ENCODE measurements around the gene NDST1.

NDST1 gene

DNA sequence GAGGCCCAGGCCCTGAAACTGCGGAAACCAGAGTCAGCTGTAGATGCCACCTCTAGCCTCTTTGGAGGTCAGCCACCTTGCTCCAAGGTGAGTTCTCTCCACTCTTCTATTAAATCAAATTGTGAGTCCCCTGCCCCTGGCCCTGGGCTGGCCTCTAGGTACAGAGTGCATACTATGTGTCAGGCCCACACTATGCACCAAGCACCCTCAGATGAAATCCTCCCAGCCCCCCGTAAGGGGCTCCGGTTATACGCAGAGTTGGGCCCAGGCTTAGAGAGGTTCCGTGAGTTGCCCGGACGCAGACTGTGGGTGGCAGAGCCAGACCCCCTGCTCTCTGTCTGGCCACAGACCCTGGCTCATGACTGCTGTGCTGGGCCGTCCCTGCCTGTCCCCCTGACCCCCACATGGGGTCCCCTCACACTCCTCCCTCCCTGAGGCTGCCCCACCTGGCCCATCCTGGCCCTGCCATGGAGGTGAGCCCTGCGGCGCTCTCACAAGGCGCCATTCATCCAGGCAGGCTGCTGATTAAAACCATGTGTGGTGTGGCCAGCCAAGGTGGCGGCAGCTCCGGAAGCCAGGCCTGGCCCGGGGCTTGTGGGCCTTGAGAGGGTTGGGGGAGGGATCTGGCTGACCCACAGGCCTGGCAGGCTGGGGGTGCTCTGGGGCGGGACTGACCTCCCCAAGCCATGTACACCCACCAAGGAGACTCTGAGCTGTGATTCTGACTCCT is 67.1 kb downstream of the NDST1 start:
- no peak for DNase-seq

DNA sequence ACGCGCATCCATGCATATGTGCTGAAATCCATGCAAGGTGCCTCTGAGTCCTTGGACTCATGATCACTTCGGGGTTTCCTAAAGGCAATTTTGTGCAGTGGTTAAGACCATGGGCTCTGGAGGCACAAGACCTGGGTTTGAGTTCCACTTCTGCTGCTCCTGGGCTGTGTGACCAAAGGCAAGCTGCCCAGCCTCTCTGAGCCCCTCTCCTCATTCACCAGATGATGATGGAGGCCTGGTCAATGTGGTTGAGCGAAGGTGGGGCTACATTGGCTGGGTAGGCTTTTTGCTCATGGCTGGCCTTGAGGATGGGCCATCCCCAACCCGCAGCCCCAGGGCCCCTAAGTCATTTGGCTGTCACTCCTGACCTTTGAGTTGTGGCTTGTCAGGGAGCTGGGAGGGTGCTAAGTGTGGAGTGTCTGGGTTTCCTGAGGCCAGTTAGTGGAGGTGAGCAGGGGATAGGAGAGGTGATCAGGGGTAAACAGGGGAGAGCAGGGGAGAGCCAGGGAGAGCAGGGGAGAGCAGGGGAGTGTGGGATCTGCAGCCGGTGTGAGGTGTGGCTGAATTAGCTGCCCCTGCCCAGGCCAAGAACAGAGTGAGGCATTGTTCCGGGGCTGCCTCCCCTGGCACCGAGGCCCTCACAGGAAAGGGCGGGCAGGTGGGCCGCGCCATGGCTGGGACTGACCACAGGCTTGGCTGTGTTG is 68.0 kb downstream of the NDST1 start:
- no peak for DNase-seq

DNA sequence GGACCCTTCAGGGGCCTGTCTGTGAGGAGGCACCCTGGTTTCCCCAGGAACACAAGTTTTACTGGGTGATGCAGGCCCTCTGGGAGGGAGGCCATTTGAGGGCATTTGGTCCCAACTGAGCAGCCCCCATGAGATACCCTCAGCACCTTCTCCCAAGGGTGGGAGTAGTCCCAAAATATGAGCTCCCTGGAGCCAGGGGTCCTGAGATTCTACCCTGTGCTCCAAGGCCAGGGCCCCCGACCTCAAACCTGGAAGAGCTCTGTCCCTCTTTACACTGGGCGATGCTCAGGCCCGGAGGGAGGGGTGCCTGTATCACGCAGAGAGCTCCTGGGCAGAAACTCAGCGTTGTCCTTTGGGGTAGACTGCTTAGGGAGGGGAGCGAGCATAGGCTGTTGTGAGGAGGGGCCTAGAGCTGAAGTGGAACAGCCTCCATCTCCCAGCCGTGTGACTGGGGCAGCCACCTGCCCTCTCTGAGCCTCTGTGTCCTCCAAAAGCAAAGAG is 68.6 kb downstream of the NDST1 start:
- no peak for DNase-seq

DNA sequence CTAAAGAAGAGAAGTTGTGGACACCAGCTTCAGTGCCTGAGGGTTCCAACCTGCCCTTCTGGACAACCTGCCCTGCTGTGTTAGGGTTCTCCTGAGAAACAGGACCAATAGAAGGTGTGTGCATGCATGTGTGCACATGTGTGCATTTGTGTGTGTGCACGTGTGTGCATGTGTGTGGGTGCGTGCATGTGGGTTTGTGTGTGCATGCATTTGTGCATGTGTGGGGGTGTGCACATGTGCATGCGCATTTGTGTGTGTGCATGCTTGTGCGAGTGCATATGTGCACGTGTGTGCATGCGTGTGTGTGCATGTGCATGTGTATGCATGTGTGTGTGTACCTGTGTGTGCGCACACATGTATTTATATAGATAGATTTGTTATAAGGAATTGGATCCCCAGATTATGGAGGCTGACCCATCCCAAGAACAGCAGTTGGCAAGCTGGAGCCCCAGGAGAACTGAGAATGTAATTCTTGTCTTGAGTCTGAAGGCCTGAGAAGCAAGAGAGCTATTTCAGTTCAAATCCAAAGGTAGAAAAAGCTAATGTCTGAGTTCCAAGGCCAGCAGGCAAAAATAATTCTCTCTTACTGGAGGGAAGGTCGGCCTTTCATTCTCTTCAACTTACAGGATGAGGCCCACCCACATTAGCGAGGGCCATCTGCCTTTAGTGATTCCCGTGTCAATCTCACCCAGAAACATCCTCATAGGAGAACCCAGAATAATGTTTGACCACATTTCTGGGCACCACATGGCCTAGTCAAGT is 69.6 kb downstream of the NDST1 start:
- DNase-seq, result no peak

DNA sequence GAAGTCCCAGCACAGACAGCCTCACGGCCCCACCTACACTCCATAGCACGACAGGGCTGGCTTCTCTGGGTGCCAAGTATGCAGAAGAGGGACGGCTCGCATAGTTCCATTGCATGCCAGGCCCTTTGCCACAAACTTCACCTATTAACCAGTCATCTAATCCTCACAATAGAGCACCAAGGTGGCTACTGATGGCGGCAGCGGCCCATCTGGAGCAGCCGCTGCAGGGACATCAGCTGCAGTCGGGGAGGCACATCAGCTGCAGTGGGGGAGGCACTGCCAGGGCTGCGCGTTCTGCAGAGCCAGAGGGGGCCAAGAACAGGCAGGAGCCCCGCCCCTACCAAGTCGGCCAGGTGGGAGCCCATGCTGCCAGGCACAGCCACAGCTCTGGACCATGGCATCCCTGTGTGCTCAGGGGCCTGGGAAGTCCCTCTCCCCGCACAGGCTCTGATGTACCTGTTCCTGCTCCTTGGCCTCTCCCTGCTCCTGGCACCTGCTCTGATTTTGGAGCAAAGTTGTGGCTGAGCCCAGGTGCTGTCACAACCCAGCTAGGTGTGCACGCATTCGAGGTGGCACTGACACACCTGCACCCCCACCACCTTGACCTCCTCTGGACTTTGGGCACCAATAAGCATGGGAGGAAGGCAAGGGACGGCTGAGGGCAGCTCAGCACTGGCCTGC is 71.0 kb downstream of the NDST1 start:
- DNase-seq, result no peak

DNA sequence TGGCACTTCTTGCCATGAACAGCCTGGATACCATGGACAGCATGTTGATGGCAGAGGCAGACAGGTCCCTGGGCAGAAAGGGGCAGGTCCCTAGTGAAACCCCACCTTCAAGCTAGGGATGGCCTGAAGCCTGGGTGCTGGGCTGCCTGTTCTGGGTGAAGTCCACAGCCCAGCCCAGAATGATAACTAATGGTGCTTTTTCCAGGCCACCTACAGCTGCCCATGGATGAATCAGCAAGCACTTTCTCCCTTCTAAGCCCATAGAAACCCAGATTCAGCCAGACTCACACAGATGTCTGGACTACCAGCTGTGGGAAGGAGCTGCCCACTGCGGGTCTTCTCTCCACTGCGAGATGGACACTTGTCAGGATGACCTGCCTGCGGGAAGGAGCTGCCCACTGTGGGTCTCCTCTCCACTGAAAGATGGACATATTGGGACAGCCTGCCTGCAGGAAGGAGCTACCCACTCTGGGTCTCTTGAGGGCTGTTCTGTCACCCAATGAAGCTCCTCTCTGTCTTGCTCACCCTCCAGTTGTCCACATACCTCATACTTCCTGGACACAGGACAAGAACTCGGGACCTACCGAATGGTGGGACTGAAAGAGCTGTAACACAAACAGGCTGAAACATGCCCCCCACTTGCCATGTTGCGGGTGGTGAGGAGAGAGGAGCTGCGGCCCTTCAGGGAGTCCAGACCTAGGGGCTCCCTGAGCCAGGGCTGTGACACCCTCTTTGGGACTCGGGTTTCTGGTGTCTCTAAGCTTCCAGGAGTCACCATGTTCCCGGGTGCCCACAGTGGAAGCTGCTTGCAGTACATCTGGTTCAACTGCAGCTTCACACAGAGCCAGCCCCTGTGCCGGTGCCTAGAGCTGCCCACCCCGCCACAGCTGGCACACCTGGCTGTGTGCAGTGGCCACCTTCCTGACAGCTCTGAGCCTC is 71.8 kb downstream of the NDST1 start:
- DNase-seq, result no peak

DNA sequence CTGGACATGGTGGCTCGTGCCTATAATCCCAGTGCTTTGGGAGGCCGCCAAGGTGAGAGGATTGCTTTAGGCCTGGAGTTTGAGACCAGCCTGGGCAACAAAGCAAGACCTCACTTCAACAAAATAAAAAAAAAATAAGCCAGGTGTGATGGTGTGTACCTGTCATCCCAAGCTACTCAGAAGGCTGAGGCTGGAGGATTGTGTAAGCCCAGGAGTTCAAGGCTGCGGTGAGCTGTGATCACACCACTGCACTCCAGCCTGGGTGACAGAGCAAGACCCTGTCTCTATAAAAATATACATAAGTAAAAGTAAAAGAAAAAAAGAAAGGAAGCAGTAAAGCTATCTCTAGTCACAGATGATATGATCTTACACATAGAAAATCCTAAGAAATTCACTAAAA is 73.0 kb downstream of the NDST1 start:
- DNase-seq, result no peak

DNA sequence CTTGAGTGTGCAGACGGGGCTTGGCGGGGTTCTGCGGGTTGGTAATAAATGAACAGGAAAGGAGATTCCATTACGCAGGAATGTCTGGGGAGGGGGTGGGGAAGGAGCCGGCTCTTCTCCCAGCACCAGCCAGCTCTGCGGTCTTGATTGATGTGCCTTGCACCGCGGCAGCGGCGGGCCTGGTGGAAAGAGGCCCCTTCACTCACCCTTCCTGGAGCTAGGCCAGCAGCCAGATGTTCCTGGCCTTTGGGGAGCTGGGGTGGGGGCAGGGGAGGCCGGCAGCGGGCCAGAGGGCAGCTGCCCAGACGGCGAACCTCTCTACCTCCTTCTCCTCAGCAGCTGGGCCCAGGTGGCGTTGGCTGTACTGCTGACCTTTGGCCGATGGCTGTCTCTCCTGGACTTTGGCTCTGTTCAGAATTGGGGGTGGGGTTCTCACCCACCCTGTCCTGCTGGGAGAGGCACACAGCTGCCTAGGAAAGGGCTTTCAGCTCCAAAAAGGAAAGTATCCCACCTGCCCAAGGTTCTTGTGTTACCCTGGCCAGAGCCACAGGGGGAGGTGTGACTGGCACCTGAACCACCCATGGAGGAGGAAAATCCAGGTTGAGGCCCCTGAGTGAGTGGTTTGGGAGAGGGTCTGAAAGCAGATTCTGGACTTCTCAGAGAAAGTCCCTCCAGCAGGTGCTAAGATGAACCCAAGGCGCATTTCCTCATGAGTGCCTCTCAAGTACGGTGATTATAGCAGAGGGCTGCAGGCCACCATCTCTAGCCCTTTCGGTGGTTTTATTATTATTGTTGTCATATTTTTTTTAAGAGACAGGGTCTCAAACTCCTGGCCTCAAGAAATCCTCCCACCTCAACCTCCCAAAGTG is 74.5 kb downstream of the NDST1 start:
- no peak for DNase-seq

DNA sequence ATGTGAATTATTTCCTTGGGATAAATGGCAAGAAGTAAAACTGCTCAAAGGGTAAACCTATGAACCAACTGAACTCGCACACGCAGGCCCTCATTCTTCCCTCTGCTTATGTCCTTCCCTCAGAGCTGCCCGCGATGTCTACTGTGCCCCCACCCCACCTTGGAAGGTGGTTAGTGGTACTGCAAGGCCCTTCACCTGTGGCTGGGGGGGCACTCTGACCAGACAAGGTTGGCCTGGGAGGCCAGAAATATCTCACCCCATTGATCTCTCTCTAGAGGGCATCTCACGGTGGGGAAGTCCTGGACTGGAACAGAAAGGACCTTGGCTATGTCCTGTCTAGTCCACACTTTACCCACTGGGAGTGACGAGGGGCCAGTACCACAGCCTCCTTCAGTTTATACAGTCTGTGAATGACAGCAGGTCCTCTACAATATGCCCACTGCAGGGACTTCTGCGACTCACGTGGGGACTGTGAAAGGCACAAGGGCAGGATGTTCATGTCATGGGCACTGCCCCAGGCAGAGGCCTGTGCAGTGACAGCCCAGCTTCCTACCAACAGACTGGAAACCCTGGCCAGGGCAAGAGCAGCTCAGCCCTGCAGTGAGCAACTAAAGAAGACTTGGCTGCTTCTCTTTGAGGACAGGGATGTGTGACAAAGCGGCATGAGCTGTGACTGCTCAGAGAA is 75.8 kb downstream of the NDST1 start:
- DNase-seq, result no peak

DNA sequence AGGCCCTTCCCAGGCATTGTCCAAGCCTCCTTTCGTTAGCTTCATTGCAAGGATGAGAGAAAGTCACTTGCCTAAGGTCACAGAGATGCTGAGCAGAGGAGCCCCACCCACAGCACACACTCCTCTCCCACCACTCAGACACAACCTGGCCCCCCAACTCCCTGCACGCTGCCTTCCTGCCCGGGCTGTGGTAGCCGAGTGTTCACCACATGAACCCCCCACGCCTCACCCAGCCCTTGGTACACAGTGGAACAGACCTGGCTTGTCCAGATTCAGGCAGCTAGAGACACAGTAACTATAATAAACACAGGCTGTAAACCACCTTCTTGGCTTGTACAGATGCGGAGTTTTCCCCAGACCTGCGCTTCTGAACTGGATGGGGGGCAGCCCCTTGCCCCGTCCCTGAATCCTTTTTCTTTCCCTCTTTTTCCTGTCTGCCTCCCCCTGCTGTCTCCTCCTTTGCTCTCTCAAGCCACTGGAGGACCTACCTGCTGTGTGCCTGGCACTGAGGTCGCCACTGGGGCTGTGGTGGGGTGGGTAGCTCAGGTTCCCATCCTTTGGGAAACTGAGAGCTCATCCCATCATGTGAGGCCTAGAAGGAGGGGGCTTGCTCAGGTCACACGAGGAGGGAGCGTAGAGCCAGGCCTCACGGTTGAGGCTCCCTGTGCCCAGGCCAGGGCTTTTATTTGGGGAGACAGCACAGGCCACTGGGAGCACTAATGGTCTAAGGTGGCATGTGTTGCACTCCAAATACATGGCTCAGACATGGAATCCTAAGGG is 76.8 kb downstream of the NDST1 start:
- DNase-seq, result no peak

DNA sequence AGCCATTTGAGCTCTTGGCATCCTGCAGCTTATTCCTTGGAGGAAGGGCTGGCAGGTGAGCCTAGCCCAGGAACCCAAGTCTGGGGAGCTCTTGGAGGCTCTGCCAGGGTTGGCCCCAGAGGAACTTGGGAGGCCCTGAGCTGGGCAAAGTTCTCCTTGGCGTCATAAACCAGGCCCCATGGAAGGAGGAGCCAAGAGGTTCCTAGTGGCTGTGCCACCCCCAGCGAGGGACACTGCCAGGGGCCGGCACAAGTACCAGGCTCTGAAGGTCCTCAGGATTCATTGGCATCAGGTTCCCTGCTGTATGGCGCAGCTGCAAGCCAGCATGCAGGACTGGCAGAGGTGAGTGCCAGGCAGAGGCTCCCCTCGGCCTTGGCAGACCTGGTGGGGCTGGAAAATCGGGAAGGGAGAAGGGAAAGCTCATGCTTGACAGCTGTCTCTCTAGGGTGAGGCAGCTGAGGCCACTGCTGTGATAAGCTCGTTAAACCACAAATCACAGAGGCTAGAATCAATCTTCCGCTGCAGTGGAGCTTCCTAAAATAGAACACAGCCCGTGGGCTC is 77.9 kb downstream of the NDST1 start:
- DNase-seq, result no peak

DNA sequence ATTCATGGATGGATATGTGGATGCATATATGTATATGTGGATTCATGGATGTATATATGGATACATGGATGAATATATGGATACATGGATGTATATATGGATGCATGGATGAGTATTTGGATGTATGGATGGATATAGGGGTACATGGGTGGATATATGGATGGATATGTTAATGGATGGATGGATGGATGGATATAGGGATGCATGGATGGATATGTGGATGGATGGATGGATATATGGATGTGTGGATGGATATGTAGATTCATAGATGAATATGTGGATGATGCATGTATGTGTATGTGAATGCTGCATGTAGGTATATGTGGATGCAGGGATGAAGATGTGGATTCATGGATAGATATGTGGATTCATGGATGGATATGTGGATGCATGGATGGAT is 79.1 kb downstream of the NDST1 start:
- no peak for DNase-seq

DNA sequence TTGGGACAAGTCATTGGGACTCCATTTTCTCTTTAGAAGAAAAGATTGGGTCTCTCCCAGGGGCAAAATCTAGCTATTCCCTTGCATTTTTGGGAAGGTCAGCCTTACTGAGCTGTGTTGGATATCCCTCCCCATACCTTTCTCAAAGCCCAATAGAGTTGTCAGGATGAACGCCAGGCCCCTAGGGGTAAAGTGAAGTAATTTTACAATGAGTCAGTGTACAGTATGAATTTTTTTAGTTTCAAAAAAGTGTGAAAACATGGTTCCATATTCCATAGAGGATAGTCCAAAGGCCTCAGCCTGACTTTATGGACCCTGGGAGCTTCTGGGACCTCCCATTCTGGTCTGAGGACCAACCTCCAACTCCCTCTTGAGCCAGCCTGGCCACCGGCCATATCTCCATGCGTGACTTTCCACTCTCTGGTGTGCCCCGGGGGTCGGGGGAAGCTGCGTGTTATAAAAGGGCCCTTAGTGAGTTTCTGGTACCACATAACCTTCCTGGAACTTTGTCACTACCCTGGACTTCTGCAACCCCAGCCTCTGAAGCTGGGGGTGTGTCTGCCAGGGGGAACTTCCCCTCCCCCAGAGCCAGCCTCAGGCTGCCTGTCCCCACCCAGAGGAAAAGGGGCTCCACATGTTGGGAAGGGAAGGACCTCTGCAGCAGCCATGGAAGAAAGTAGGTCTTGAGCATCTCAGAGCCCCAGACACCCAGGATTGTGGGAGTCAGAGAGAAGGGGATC is 80.1 kb downstream of the NDST1 start:
- DNase-seq, result no peak

DNA sequence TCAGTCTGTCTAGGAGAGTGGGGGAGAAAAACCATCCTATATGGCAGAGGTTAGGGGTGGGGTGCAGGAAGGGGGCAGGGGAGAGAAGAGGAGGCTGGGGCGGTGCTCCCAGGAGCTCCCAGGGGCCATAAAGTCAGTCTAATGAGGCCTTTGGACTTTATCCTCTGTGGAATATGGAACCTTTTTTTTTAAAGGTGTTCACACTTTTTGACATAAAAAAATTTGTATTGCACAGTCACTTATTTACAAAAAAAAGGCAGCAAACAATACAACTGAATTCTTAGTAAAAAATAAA is 80.6 kb downstream of the NDST1 start:
- DNase-seq, result no peak

DNA sequence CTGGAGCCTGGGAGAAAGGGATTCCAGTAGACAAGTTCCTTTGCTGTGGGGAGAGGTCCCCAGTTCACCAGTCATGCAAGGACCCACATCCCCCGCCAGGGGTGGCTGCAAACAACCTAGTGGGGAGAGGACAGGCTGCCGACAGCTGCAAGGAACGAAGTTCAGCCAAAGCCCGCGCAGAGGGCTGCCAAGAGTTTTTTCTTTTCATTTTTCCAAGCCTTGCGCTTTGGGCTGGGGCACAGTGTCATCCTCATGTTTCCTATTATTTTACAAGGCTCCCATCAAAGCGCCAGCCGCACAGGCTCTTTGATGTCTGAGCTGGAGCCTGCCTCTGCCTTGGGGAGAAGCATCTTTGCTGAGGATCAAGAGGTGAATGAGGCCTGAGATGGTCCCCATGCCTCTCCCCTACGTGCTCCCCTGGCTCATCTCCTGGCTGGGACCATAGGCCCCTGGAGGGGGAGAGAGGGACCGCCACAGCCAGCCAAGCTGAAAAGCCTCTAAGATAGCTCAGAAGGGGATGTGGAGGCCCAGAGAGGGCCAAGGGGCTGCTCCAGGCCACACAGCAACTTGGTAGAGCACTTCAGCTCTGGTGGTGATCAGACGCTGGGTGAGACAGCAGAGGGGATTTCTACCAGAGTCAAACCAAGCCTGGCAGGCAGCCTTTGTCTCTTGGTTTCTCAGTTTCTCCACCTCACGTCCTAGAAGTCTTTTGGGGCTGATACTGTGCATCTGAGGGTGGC is 82.1 kb downstream of the NDST1 start:
- no peak for DNase-seq

DNA sequence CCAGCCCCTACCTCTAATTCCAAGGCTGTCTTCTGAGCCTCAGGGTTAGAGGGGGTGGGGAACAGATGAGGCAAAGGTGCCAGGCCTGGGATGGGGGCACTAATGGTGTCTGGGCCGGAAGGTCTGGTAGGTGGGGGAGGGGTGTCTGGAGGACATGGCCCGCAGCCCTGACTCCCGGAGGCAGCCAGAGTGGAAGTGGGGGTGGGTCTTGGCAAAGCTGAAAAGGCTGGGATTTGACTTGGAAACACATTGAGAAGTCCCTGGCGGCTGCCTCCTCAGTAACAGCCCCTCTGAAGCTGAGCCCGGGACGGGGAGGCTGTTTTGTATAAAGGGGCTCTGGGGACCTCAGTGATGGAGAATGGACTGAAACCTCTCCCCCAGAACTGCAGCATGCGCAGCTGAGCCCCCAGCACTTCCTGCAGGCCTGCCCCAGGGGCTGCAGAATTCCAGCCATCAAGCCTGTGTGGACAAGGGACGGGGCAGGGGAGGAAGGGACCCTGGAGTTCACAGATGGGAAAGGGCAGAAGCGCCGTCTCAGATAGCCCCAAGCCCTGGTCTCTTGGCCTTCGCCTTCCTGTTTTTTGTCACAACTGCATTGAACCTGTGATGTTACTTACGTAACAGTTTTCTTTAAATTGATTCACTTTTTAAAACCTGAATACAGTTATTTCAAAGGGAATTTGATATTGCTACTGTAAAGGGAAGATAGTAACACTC is 83.2 kb downstream of the NDST1 start:
- no peak for DNase-seq

DNA sequence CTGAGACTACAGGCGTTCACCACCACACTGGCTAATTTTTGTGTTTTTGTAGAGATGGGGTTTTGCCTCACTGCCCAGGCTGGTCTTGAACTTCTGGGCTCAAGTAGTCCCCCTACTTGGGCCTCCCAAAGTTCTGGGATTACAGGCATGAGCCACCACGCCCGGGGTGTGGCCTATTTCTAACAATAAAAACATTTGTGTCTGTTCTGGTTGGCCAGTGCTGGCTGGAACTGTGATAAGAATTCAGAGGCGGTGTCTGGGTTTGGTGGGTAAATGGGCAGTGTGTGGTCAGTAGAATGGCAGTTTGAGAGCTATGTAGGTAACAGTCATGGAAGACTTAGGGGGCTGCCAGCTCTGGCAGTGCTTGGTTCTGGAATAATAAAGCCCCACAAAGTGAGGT is 85.7 kb downstream of the NDST1 start:
- DNase-seq, result no peak

Data from activated T-cell treated with anti-CD3 and anti-CD28 coated beads, Interleukin-2, amount 50 U/mL, for 48 hours (primary cell).